ENCODE results near the gene NEURL2.
"Not testable (repeated sequence)": the region's sequence is repeated elsewhere in the genome, so short reads cannot be mapped to it uniquely, and the experiment has no call there.

NEURL2 gene

DNA sequence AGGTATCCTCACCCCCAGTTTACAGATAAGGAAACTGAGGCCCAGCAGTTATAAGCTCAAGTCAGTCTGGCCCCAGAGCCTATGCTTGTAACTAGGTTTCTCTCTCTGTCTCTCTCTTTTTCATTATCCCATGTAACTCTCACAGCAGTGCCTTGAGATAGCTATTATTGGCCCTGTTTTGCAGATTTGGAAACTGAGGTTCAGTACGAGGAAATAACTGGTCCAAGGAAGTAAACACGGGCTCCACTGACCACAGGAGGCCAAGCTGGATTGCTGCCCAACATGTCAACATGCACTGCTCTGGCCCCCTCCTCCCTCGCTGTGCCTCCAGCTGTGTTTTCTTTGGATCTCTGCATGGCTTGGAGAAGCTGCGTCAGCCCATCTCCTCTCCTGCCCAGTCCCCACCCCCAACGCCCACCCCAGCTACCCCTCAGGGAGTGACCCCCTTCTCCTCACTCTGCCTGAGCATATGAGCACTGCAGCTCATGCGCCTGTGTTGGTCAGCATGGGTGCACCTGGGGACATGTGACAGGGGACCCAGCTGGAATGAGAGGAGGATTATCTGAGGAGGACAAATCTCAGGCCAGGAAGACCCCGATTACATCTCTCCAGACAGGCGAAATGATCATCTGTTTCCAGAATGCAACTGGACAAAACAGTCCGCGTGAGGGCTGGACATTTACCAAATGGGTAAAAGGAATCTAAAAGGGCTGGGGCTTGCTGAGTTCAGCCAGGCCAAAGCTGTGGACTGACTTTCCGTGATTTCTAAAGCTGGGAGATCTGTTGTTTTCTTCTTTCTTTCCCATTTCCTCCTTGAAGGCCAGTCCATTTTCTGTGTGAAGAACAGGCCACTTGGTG, 28.8 kb upstream of the NEURL2 start:
- no peak for DNase-seq

DNA sequence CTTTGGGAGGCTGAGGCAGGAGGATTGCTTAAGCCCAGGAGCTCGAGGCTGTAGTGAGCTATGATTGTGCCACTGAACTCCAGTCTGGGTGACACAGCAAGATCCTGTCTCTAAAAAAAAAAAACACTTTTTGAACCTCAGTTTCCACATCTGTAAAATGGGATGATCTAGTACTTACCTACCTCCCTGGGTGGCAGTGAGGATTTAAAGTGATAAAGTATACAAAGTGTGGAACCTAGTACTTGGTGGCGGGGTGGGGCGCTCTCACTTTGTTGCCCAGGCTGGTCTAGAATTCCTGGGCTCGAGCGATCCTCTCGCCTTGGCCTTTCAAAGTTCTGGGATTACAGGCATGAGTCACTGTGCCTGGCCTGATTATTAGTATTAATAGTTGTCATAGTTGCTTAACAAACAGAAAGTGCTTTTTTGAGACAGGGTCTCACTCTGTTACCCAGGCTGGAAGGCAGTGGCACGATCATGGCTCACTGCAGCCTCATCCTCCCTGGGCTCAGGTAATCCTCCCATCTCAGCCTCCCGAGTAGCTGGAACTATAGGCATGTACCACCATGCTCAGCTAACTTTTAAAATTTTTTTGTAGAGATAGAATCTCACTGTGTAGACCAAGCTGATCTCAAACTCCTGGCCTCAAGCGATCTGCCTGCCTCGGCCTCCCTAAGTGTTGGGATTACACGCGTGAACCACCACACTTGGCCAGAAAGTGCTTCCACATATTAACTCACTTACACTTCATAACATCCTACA, 27.9 kb upstream of the NEURL2 start:
- no peak for DNase-seq

DNA sequence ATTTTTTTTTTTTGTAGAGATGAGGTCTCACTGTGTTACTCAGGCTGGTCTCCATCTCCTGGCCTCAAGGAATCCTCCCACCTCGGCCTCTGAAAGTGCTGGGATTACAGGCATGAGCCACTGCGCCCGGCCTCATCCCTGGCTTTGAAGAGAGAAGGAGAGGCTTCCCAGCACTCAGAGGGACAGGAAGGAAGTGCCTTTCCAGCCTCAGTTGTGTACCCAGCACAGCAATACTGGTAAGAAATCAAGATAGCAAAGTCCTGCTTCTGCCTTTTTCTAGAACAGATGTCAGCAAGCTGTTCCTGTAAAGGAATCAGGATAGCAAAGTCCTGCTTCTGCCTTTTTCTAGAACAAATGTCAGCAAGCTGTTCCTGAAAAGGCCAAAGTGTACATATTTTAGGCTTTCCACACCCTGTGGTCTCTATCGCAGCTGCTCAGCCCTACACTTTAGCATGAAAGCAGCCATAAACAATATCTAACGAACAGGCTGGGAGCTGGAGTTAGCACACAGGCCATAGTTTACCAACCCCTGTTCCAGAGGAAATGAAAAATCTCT, 27.3 kb upstream of the NEURL2 start:
- no peak for DNase-seq

DNA sequence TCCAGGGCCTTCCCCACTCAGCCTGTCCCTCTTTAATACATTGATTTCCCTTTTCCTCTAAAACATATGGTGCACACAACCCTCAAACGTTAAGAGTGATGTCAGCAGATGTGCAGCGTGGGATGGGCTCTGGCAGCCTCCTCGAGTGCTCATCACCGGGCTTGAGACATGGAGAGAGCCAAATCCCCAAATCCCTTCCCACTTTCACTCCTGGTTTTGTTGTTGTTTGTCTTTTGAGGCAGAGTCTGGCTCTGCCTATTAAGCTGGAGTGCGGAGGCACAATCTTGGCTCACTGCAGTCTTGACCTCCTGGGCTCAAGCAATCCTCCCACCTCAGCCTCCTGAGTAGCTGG, 26.8 kb upstream of the NEURL2 start:
- no peak for DNase-seq

DNA sequence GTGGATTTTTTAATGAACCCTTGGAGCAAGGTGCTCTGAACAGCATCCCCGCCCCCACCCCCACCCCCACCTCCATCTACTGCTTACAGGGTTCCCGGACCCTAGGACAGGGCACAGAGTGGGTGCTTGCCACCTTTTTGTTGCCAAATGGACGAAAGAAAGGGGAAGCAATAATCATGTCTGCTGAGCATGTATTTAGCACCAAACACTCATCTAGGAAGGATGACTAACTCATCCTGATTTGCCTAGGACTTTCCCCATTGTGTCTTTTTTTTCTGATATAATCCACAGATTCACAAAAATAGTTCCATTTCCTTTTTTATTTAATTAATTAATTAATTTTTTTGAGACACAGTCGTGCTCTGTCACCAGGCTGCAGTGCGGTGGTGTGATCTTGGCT, 22.1 kb upstream of the NEURL2 start:
- no peak for DNase-seq

DNA sequence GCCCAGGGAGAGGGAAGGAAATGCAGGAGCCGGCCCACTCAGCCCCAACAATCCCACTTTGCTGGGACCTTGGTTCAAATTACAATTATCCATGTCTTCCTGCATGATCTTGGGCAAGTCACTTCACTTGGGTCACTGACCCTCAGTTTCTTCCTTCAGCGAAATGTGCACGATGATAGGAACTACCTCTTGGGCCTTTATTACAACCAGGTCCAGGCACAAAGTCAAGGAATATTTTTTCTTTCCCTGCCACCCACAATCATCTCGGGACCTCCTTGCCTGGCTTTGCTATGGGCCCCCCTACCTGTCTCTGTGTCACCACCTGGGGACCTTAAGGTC, 21.3 kb upstream of the NEURL2 start:
- no peak for DNase-seq

DNA sequence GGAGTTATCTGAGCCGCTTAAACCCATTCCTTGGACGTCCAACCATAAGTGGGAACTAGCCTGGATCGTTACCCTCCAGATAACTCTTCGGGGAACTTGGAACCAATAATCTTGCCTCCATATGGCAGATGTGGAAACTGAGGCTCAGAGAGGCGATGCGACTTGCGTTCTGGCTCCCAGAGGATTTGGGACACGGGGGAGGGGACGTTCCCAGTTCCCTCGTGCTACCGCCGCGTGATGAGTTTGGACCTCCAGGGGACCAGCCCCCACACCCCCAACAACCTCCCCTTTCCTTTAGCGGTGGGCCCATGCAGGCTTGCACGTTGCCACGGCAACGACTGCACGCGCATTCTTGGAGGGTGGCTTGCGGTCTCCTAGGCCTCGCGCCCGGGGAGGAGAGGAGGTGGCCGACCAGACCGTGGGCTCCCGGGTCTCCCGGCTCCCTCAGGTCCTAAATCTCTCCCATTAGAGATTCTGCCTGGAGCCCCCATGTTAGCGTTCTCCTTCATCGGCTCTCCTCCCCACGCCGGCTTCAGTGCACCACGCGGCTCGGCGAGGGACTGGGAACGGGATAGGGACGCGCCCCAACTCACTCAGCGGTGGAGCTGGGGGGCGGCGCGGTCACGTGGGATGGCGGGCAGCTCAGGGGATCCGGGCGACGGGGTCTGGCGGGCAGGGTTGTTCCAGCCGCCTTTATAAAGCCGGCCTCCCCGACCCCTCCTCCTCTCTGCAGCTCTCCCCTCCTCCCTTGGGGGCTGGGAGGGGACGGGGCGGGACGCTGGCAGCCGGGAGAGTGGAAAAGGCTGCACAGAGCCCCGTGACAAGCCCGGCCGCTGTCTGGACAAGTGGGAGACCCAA, 20.7 kb upstream of the NEURL2 start, which contains the start of gene PLTP:
TSS of gene PLTP (minus strand) at position 670 of the 858 bp plus-strand sequence. CDS start 703 bp downstream, outside the sequence.
- no peak for DNase-seq

DNA sequence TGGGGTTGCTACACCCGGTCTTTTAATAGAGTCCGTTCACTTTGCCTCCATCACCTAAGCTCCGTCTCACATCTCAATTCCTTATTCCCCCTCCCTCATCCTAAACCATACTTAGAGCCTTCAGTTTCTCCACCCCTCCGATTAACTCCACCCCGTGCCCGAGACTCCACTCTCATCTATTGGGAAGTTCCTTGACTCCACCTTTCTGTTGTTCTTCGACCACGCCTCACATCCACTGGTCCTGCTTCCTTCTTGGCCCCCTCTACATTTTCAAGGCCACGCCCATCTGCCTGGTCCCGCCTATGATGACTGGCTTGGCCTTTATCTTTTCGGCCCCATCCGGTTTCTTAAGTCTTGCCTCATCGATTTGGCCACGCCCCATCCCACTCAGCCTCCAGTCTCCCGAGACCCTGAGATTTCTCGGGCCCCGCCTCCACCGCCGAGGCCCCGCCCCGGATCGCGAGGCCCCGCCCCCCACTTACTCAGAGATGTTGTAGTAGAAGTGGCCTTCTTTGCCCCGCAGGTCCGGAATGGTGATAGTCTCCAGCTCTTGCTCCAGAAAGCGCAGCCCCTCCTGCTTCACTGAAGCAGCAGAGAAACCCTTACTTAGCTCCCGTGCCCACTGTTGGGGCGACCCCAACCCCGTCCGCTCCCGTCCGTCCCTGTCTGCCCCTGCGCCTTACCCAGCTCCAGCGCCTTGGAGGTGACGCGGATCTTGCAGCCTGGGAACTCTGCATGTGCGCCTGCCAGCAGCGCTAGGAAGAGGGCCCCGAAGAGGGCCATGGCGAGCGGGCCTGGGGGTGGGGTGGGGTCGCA, 19.9 kb upstream of the NEURL2 start:
- DNase-seq = no peak

DNA sequence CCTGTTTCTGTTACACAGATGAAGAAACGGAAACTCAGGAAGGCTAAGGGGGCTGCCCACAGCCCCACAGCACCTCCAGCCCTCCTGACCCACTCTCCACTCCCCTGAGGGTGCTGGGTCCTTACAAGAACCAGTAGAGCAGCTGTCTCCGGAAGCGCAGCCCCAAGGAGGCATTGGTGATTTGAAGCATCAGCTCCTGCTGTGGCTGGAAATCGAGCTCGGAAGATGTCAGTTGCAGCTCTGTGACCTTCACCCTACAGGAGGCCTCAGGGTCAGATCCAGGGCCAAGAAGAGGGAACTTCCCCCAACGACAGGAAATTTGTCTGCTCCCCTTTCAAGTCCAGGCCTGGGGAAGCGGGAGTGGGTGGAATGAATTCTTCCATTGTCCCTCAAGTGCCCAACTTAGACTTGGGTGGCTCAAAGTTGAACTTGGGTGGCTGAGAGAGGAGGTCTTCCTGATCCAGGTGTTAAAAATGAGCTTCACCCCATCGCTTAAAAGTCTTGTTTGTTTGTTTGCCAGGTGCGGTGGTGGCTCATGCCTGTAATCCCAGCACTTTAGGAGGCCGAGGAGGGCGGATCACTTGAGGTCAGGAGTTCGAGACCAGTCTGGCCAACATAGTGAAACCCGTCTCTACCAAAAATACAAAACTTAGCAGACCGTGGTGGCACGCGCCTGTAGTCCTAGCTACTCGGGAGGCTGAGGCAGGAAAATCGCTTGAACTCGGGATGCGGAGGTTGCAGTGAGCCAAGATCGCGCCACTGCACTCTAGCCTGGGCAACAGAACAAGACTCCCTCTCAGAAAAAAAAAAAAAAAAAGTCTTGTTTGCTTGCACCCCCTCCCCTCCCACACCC, 19.0 kb upstream of the NEURL2 start:
- DNase-seq = no peak

DNA sequence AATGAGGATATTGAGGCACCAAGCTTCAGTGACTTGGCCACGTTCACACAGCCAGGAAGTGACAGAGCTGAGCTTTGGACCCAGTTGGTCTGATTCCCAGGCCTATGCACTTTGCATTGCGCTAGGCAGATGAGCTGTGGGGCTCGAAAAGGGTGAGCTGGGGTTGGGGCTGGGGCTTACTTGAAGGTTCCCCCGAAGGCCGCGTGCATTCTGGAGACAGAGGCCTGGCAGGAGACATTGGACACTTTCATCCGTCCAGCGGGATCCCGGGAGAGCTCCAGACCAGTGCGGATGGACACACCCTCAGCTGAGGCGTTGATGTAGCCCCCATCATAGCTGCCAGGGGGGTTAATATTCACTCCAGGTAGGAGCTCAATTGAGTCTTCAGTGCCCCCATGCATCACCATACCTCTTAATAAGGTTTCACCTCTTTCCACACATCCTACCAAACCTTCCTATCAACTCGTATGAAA, 18.4 kb upstream of the NEURL2 start:
- no peak for DNase-seq

DNA sequence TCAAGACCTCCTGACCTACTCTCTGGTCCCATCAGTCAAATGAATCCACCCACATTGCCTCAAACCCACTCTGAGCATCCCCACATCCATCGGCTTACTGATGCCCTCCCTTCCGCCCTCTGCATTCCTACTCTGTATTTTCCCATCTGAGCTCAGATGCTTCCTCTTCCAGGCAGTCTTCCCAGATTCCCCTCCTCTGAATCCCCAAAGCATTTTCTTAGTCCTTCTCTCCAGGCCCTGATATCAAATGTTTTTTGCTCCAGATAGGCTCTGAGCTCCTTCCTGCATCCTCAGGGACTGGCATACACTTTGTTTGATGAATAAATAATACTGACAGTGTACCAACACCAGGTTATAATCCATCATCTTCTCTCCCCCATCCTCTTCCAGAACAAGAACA, 17.1 kb upstream of the NEURL2 start:
- no peak for DNase-seq

DNA sequence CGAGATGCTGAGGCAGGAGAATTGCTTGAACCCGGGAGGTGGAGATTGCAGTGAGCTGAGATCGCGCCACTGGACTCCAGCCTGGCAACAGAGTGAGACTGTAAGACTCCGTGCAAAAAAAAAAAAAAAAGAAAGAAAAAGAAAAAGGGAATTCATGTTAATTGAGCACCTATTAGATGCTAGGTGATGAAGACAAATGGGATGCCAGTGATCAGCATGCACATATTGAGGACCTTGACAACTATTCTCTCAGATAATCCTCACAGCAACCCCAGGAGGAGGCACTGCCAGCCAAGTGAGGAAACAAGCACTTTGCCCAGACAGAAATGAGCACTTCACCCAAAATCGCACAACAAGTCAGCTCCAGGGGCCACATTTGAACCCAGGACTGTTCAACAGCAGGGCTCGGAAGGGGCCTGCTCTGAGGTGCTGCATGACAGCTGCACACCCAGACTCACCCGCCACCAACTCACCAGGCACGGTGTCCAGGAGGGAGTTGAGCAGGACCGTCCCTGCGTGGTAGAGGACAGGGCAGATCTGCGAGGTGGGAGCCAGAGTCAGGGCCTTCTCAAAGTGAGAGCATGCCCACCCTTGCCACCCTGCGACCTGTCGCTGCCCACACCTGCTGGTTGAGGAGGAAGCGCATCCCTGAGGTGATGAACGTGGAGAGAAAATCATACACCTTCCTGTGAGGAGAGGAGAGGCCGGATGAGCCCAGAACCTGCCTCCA, 16.4 kb upstream of the NEURL2 start:
- DNase-seq = no peak

DNA sequence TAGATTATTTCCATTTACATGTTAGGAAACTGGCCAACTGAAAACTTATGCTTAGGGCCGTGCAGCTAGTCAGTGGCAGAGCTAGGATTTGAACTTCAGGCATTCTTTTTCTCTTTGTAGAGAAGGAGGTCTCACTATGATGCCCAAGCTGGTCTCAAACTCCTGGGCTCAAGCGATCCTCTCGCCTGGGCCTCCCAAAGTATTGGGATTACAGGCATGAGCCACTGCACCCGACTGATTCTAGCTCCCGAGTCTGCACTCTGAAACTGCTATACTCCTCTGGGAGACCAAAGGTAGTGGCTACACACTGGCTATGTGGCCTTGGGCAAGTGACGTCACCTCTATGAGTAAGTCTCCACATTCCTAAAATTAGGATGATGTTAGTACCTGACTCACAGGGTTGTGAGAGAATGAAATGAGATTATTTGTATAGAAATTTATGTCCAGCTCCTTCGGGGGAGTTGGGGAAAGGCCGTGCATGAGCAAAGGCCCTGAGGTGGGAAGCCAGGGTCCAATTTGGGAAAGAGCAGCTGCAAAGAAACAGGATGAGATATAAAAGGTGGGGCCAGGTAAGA, 14.6 kb upstream of the NEURL2 start:
- no peak for DNase-seq

DNA sequence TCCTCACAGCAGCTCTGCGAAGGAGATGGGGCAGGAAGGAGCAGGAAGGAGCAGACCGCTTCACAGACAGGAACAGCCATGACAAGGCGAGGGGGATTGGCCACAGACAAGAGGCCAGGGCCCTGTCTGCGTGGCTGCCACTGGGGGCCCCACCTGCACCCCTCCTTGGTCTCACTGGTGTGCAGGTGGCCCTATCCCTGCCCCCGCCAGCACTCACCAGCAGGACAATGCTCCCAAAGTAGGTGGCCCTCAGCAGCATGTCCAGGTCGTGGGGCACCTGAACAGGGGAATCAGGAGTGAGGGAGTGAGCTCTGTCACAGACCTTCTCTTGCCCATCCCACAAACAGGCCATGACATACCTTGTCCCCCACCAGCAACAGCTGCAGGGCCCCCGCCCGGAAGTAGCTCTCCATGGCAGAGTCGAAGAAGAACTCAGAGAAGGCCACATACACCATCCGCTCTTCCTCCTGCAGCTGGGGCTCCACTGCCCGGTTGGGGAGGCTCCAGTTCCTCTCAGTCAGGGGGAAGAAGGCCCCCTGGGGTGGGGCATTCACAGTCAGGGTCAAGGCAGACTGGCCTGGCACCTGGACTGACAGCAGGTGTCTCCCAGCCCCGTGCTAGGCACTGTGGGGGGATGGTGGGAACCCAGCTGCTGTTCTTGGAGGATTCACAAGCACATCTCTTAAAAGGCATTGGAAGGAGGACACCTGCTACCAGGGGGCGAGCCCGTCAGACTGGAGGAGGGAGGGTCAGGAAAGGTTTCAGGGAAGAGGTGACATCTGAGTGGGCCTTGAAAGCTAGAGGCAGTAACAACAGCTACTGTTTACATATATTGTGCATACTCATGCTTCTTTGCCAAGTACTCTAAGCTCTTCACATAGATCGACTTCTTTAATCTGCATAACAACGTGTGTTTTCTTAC, 13.8 kb upstream of the NEURL2 start:
- no peak for DNase-seq

DNA sequence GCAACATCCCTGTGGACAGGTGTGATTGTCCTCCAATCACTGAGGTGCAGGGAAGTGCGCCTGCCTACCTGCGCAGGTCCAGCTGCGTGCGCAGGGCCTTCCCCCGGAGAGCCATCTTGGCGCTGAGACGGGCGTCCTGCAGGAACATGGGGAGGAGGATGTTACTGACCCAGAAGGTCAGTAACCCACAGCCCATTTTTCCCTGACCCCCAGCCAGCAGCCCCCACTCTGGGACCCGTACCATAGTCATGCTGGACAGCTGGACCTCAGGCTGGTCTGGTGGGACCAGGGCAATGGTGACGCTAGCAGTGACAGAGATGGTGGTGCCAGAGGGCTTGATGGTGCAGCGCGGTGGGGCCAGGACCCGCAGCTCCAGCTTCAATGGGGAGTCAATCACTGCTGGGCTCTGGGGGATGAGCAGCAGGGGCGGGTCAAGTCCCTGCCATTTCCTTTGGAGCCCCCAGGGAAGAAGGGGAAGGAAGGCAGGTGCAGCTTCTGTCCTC, 11.2 kb upstream of the NEURL2 start:
- DNase-seq = no peak

DNA sequence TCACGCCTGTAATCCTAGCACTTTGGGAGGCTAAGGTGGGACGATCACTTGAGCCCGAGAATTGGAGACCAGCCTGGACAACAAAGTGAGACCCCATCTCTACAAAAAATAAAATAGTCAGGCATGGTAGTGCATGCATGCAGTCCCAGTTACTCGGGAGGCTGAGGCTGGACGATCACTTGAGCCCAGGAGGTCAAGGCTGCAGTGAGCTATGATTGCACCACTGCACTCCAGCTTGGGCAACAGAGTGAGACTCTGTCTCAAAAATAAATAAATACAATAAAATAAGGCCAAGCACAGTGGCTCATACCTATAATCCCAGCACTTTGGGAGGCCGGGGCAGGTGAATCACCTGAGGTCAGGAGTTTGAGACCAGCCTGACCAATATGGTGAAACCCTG, 10.3 kb upstream of the NEURL2 start:
- DNase-seq = not testable (repeated sequence)

DNA sequence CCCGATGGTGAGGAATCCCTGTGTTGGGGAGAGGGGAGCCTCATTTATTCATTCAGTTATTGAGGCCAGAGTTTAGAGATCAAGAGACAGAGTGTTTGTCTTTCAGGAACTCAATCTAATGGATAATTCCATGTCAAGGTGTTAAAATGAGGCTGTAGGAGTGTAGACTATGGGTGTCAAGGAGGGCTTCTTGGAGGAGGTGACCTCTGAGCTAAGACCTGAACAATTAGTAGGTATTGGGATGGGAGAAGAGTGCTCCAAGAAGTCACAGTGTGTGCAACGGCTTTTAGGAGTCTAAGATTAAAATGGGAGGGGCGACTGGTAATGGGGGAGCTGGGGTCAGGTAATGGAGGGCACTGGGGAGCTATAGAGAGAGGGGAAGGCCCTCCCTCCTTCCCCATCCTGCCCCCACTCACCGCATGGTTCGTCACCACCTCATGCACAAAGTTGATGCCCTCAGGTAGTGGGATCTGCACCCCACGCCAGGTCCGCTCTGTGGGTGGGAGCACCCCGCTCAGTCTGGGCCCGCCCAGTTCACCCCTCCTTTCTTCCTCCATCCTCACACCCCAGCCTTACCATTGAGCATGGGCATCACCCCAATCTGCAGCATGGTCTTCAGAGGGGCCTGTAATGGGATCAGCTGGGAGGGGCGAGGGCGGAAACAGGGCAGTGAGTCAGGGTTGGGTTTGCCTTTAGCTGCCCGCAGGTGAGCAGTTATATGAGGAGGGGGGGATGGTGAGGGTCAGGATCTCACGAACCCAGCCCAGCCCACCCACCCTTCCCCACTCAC, 8.2 kb upstream of the NEURL2 start:
- no peak for DNase-seq

DNA sequence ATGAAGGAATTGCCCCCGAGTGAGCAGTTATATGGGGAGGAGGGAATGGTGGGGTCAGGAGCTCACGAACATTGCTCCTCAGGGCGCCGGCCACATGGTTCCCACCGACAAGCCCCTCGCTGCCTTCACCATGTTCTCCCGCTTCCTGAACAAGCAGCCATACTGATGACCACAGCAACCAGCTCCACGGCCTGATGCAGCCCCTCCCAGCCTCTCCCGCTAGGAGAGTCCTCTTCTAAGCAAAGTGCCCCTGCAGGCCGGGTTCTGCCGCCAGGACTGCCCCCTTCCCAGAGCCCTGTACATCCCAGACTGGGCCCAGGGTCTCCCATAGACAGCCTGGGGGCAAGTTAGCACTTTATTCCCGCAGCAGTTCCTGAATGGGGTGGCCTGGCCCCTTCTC, 7.3 kb upstream of the NEURL2 start:
- no peak for DNase-seq
